Glutamatergic neuron (in vitro differentiated cells): ENCODE results near the gene PSMD8. TPM values are rescaled to one million over a fixed set of nuclear protein-coding genes. Genes with fewer than 3 reads are reported as not detected.
"Not testable (repeated sequence)": the region's sequence is repeated elsewhere in the genome, so short reads cannot be mapped to it uniquely, and the experiment has no call there.

Experiments used
- DNase-seq: peaks from one replicate; pipeline ENCODE4 v3.0.0; 2022
- H3K27ac Mint-ChIP-seq: one replicate; pipeline ENCODE4 v1.8.0; 2020; ENCODE audit warnings: mild to moderate bottlenecking, mixed read lengths, inconsistent platforms; ENCODE audit not compliant: unreplicated experiment
- H3K27me3 Mint-ChIP-seq: one replicate; pipeline ENCODE4 v1.8.0; 2020; ENCODE audit warnings: mild to moderate bottlenecking, moderate library complexity, mixed read lengths, inconsistent platforms; ENCODE audit not compliant: unreplicated experiment
- H3K36me3 Mint-ChIP-seq: one replicate; pipeline ENCODE4 v1.8.0; 2020; ENCODE audit warnings: mild to moderate bottlenecking, mixed read lengths, inconsistent platforms; ENCODE audit not compliant: unreplicated experiment
- H3K4me1 Mint-ChIP-seq: one replicate; pipeline ENCODE4 v1.8.0; 2020; ENCODE audit warnings: mild to moderate bottlenecking, low read depth, mixed read lengths, inconsistent platforms; ENCODE audit not compliant: unreplicated experiment
- H3K4me3 Mint-ChIP-seq: one replicate; pipeline ENCODE4 v1.8.0; 2020; ENCODE audit warnings: mild to moderate bottlenecking, mixed read lengths, inconsistent platforms; ENCODE audit not compliant: unreplicated experiment
- H3K9me3 Mint-ChIP-seq: one replicate; pipeline ENCODE4 v1.8.0; 2020; ENCODE audit warnings: mild to moderate bottlenecking, moderate library complexity, mixed read lengths, inconsistent platforms; ENCODE audit not compliant: unreplicated experiment
- CTCF ChIP-seq: fragments of 200-600 bp; sonication (generic); IDR thresholded peaks from one replicate; pipeline ENCODE4 v1.5.0; 2021; ENCODE audit not compliant: partially characterized antibody, unreplicated experiment
- total RNA-seq: library from RNA; stranded (reverse); fragmentation: NEBNext Ultra II Directional; extraction: Animal tissue kit (Norgen Biotek cat#: 25700); gene quantifications from one replicate; pipeline ENCODE4 v1.2.1, GENCODE V29; 2021; ENCODE audit not compliant: unreplicated experiment

The PSMD8 gene
- total RNA-seq, 1 donor from 2014 or later = 156 TPM

GRCh38 chr19:38409631-38410133 is 35.3 kb downstream of the PSMD8 start:
- peak overlapping the region; percentile 89 for H3K27ac Mint-ChIP-seq
- TF ChIP-seq CTCF = no peak
- DNase-seq = no peak
- peaks cover 12% of the 10 kb centered on the region for H3K4me1 Mint-ChIP-seq
- H3K4me3 Mint-ChIP-seq = peak overlapping the region; percentile 55
- H3K27me3 Mint-ChIP-seq = peaks cover 12% of the 10 kb centered on the region
- no peaks in the 10 kb centered on the region for H3K36me3 Mint-ChIP-seq
- H3K9me3 Mint-ChIP-seq = peaks cover 1% of the 10 kb centered on the region

- not testable (repeated sequence) for H3K4me3 Mint-ChIP-seq, H3K27me3 Mint-ChIP-seq, H3K36me3 Mint-ChIP-seq, H3K27ac Mint-ChIP-seq, H3K9me3 Mint-ChIP-seq, DNase-seq
- peaks cover 12% of the 10 kb centered on the region for H3K4me1 Mint-ChIP-seq
These were observed 36.0 kb downstream of the PSMD8 start for GRCh38 chr19:38410407-38410806.

GRCh38 chr19:38411041-38411712 is 36.8 kb downstream of the PSMD8 start:
- no peak overlapping the region for H3K4me3 Mint-ChIP-seq
- peaks cover 12% of the 10 kb centered on the region for H3K4me1 Mint-ChIP-seq
- no peak for DNase-seq
- no peaks in the 10 kb centered on the region for H3K36me3 Mint-ChIP-seq
- no peak for TF ChIP-seq CTCF
- peaks cover 9% of the 10 kb centered on the region for H3K27me3 Mint-ChIP-seq
- peaks cover 1% of the 10 kb centered on the region for H3K9me3 Mint-ChIP-seq
- H3K27ac Mint-ChIP-seq = no peak overlapping the region

- H3K9me3 Mint-ChIP-seq, H3K4me3 Mint-ChIP-seq, DNase-seq, H3K27ac Mint-ChIP-seq, H3K36me3 Mint-ChIP-seq: not testable (repeated sequence)
- Mint-ChIP-seq H3K4me1 (peaks cover 16% of the 10 kb centered on the region), H3K27me3 (peaks cover 11% of the 10 kb centered on the region)
These were observed 37.5 kb downstream of the PSMD8 start for GRCh38 chr19:38411898-38412297.

- no peak for DNase-seq
- Mint-ChIP-seq H3K4me3 (no peak overlapping the region), H3K4me1 (peaks cover 22% of the 10 kb centered on the region), H3K9me3 (peaks cover 1% of the 10 kb centered on the region), H3K27me3 (peaks cover 11% of the 10 kb centered on the region), H3K27ac (no peak overlapping the region), H3K36me3 (no peaks in the 10 kb centered on the region)
- no peak for TF ChIP-seq CTCF
These were observed 38.1 kb downstream of the PSMD8 start for GRCh38 chr19:38412491-38412890.

- no peak overlapping the region for H3K4me3 Mint-ChIP-seq
- no peak overlapping the region for H3K27ac Mint-ChIP-seq
- no peak for TF ChIP-seq CTCF
- no peaks in the 10 kb centered on the region for H3K36me3 Mint-ChIP-seq
- peaks cover 11% of the 10 kb centered on the region for H3K27me3 Mint-ChIP-seq
- peaks cover 24% of the 10 kb centered on the region for H3K4me1 Mint-ChIP-seq
- DNase-seq = no peak
- H3K9me3 Mint-ChIP-seq = peaks cover 1% of the 10 kb centered on the region
These were observed 38.6 kb downstream of the PSMD8 start for GRCh38 chr19:38412961-38413360.
